PC-9 (cell line): Measurements from ENCODE around the gene FAM237A. TPM values are rescaled to one million over a fixed set of nuclear protein-coding genes. Genes with fewer than 3 reads are reported as not detected.

Source experiments
- BruUV-seq: library from RNA; stranded (reverse); fragments of 400-500 nt; replicated peaks from 2 replicates; lab custom pipeline; 2021; lab: Mats Ljungman, UMichigan
- CTCF ChIA-PET: fragments of 300-600 bp; sonication (Branson Sonifier 250); formaldehyde crosslinking; loops from one replicate; lab custom pipeline; 2022; ENCODE audit warnings: antibody characterized with exemption; lab: Charles Lee
- POLR2A ChIA-PET: fragments of 300-600 bp; sonication (Branson Sonifier 250); formaldehyde crosslinking; loops from one replicate; lab custom pipeline; 2022; ENCODE audit warnings: antibody characterized with exemption; ENCODE audit not compliant: unreplicated experiment; lab: Charles Lee
- DNase-seq, 2 experiments: peaks; one replicate each; pipeline versions ENCODE4 v3.0.0 to v3.0.0-alpha.2; 2015 to 2022; ENCODE audit warnings: mixed read lengths in 1 of 2
- H2AFZ ChIP-seq: fragments of 200-600 bp; sonication (generic); 2 replicates; pipeline ENCODE4 v1.8.1; 2017; ENCODE audit warnings: antibody characterized with exemption
- H3F3A ChIP-seq: fragments of 200-600 bp; sonication (generic); 2 replicates; pipeline ENCODE4 v1.8.1; 2017; ENCODE audit warnings: antibody characterized with exemption, mild to moderate bottlenecking, low read depth; ENCODE audit not compliant: insufficient read depth
- H3K27ac ChIP-seq: fragments of 200-600 bp; sonication (generic); 2 replicates; pipeline ENCODE4 v1.6.1; 2016; ENCODE audit warnings: mixed run types
- H3K27me3 ChIP-seq: fragments of 200-600 bp; sonication (generic); 2 replicates; pipeline ENCODE4 v1.6.1; 2016; ENCODE audit warnings: low read depth, mixed run types; ENCODE audit not compliant: insufficient read depth
- H3K36me3 ChIP-seq: fragments of 200-600 bp; sonication (generic); 2 replicates; pipeline ENCODE4 v1.6.1; 2016; ENCODE audit warnings: low read depth, mixed run types
- H3K4me1 ChIP-seq: fragments of 200-600 bp; sonication (generic); replicated peaks from 2 replicates; pipeline ENCODE4 v1.6.1; 2016; ENCODE audit warnings: mixed run types; ENCODE audit not compliant: insufficient read depth
- H3K4me2 ChIP-seq: fragments of 200-600 bp; sonication (generic); 2 replicates; pipeline ENCODE4 v1.6.1; 2017; ENCODE audit warnings: mixed run types
- H3K4me3 ChIP-seq: fragments of 200-600 bp; sonication (generic); 2 replicates; pipeline ENCODE4 v1.6.1; 2016; ENCODE audit warnings: mixed run types
- H3K79me2 ChIP-seq: fragments of 200-600 bp; sonication (generic); 2 replicates; pipeline ENCODE4 v1.6.1; 2017; ENCODE audit warnings: low read depth, mixed run types
- H3K9me2 ChIP-seq: fragments of 200-600 bp; sonication (generic); 2 replicates; pipeline ENCODE4 v1.8.1; 2017; ENCODE audit warnings: mild to moderate bottlenecking; ENCODE audit not compliant: insufficient read depth
- H3K9me3 ChIP-seq: fragments of 200-600 bp; sonication (generic); 2 replicates; pipeline ENCODE4 v1.8.1; 2016; ENCODE audit warnings: low read depth; ENCODE audit not compliant: insufficient read depth
- H4K20me1 ChIP-seq: fragments of 200-600 bp; sonication (generic); 2 replicates; pipeline ENCODE4 v1.8.1; 2017; ENCODE audit not compliant: insufficient read depth
- CTCF ChIP-seq: fragments of 200-600 bp; sonication (generic); conservative IDR thresholded peaks from 2 replicates; pipeline ENCODE4 v1.6.1; 2017; ENCODE audit warnings: mixed run types, antibody characterized with exemption, mild to moderate bottlenecking, moderate library complexity
- EZH2 ChIP-seq: fragments of 200-600 bp; sonication (generic); IDR thresholded peaks from 2 replicates; pipeline ENCODE4 v1.8.0; 2017; ENCODE audit warnings: antibody characterized with exemption, low read depth
- intact Hi-C: fragments of 100-400 bp; cut with micrococcal nuclease; formaldehyde crosslinking; loops from one replicate; pipeline ENCODE4 v1.10.0; 2022; ENCODE audit not compliant: unreplicated experiment
- total RNA-seq: library from RNA; stranded (reverse); gene quantifications from 2 replicates; pipeline ENCODE4 v1.2.3, GENCODE V29; 2021

FAM237A gene
- total RNA-seq, 1 experiment from 2014 or later, result not detected

- H4K20me1 ChIP-seq, result no peaks in the 10 kb centered on the region
- POLR2A ChIA-PET, result no interaction called here
- no peaks in the 10 kb centered on the region for H3K79me2 ChIP-seq
- no peaks in the 10 kb centered on the region for H3K27me3 ChIP-seq
- no peak for DNase-seq
- H2AFZ ChIP-seq, result no peak overlapping the region
- no peak overlapping the region for H3K27ac ChIP-seq
- H3K36me3 ChIP-seq, result no peaks in the 10 kb centered on the region
- CTCF ChIA-PET, result no interaction called here
- 0 out of 2 replicates have a peak, but pooled peaks cover under 1% of the 10 kb centered on the region for H3F3A ChIP-seq
- no peaks in the 10 kb centered on the region; the same call in 1 of the 2 replicates for H3K4me1 ChIP-seq
- intact Hi-C loops, result no loop called here
- no peak overlapping the region for H3K4me3 ChIP-seq
- no peaks in the 10 kb centered on the region for H3K9me2 ChIP-seq
- H3K9me3 ChIP-seq, result no peaks in the 10 kb centered on the region
- BruUV-seq, result no TSS peak
- no peak overlapping the region for H3K4me2 ChIP-seq
- no peak for TF ChIP-seq CTCF
- no peak for TF ChIP-seq EZH2
These were observed 31.8 kb upstream of the FAM237A start for GRCh38 chr2:206610451-206610850.

GRCh38 chr2:206611191-206611590 is 31.1 kb upstream of the FAM237A start:
- H3K4me1 ChIP-seq, result no peaks in the 10 kb centered on the region; the same call in 1 of the 2 replicates
- intact Hi-C loops, result no loop called here
- no peaks in the 10 kb centered on the region for H3K9me2 ChIP-seq
- no peaks in the 10 kb centered on the region for H3K9me3 ChIP-seq
- H3K79me2 ChIP-seq, result no peaks in the 10 kb centered on the region
- peaks cover 6% of the 10 kb centered on the region; the same call in 1 of the 2 replicates for H3F3A ChIP-seq
- no peak overlapping the region for H2AFZ ChIP-seq
- TF ChIP-seq CTCF, result no peak
- no peak for TF ChIP-seq EZH2
- DNase-seq, result no peak
- CTCF ChIA-PET, result no interaction called here
- no peak overlapping the region for H3K27ac ChIP-seq
- no peaks in the 10 kb centered on the region for H3K36me3 ChIP-seq
- H3K27me3 ChIP-seq, result no peaks in the 10 kb centered on the region
- no peaks in the 10 kb centered on the region for H4K20me1 ChIP-seq
- no peak overlapping the region for H3K4me3 ChIP-seq
- no TSS peak for BruUV-seq
- POLR2A ChIA-PET, result no interaction called here
- no peak overlapping the region for H3K4me2 ChIP-seq

GRCh38 chr2:206611736-206612135 is 30.6 kb upstream of the FAM237A start:
- no peaks in the 10 kb centered on the region for H4K20me1 ChIP-seq
- peaks cover 6% of the 10 kb centered on the region; the same call in 1 of the 2 replicates for H3F3A ChIP-seq
- ChIA-PET CTCF (interaction anchor here (0.6 kb wide), 1 partner anchor 9 kb away, joined by 3 read pairs; no protein-coding TSS in a partner anchor), POLR2A (no interaction called here)
- no peaks in the 10 kb centered on the region for H3K79me2 ChIP-seq
- H3K9me2 ChIP-seq, result no peaks in the 10 kb centered on the region
- no peaks in the 10 kb centered on the region for H3K9me3 ChIP-seq
- no peak overlapping the region for H2AFZ ChIP-seq
- no peaks in the 10 kb centered on the region; the same call in 1 of the 2 replicates for H3K4me1 ChIP-seq
- H3K27ac ChIP-seq, result no peak overlapping the region
- intact Hi-C loops, result no loop called here
- no peak overlapping the region for H3K4me3 ChIP-seq
- BruUV-seq, result no TSS peak
- no peaks in the 10 kb centered on the region for H3K36me3 ChIP-seq
- no peaks in the 10 kb centered on the region for H3K27me3 ChIP-seq
- H3K4me2 ChIP-seq, result no peak overlapping the region
- DNase-seq, result no peak
- TF ChIP-seq CTCF (no peak), EZH2 (no peak)
